HCT116 (cell line): Measurements from ENCODE around the gene SDK2.

ENCODE experiments used
- CEBPB ChIP-seq: IDR thresholded peaks from 2 replicates; pipeline ENCODE4 v1.6.1; 2012; ENCODE audit warnings: low read depth
- CTCF ChIP-seq, 3 experiments: fragments of 200-600 bp in 1 of 3; sonication (generic) in 1 of 3; IDR thresholded peaks in 2 of 3; conservative IDR thresholded peaks in 1 of 3; 2 replicates each; pipeline ENCODE4 v1.5.1; 2012 to 2017; ENCODE audit warnings: low read depth in 2 of 3, low read length in 2 of 3, antibody characterized with exemption in 1 of 3, borderline replicate concordance in 1 of 3, control low read depth in 1 of 3, mild to moderate bottlenecking in 1 of 3, mixed read lengths in 1 of 3, mixed run types in 1 of 3, moderate library complexity in 1 of 3; ENCODE audit not compliant: insufficient read depth in 1 of 3
- ELF1 ChIP-seq: IDR thresholded peaks from 2 replicates; pipeline ENCODE4 v1.6.1; 2012; ENCODE audit warnings: low read depth, borderline replicate concordance
- EZH2 ChIP-seq: fragments of 200-600 bp; sonication (generic); IDR thresholded peaks from 2 replicates; pipeline ENCODE4 v1.6.1; 2017; ENCODE audit warnings: antibody characterized with exemption, mixed run types
- MAX ChIP-seq: IDR thresholded peaks from 2 replicates; pipeline ENCODE4 v1.6.1; 2012
- POLR2A ChIP-seq: IDR thresholded peaks from 2 replicates; pipeline ENCODE4 v1.7.0; 2011; ENCODE audit warnings: borderline replicate concordance; ENCODE audit not compliant: insufficient read depth, insufficient read length; ENCODE audit errors: extremely low read depth
- POLR2AphosphoS5 ChIP-seq: IDR thresholded peaks from 2 replicates; pipeline ENCODE4 v1.6.1; 2011; ENCODE audit warnings: mild to moderate bottlenecking, low read depth, low read length, moderate library complexity
- REST ChIP-seq: IDR thresholded peaks from 2 replicates; pipeline ENCODE4 v1.6.1; 2012; ENCODE audit warnings: low read depth
- SIN3A ChIP-seq: IDR thresholded peaks from 2 replicates; pipeline ENCODE4 v1.6.1; 2012; ENCODE audit warnings: low read depth
- TCF7L2 ChIP-seq: IDR thresholded peaks from 2 replicates; pipeline ENCODE4 v1.7.0; 2011; ENCODE audit warnings: borderline replicate concordance, inconsistent platforms; ENCODE audit not compliant: insufficient read depth, insufficient read length; ENCODE audit errors: extremely low read depth

GRCh38 chr17:73319766-73320165 lies 324.5 kb downstream of the SDK2 start:
- TF ChIP-seq CTCF (IDR thresholded peaks at IDR 0.05 in 2 of 3, conservative IDR thresholded peaks at IDR 0.05 in 1 of 3; ENCODE audit: borderline replicate concordance in 1 of 3, insufficient read depth in 1 of 3, low read depth in 2 of 3, low read length in 2 of 3) = no peak
- TF ChIP-seq POLR2AphosphoS5 = no peak
- no peak for TF ChIP-seq MAX
- TF ChIP-seq REST = no peak
- no peak for TF ChIP-seq ELF1
- no peak for TF ChIP-seq CEBPB
- TF ChIP-seq EZH2 = no peak
- no peak for TF ChIP-seq POLR2A
- TF ChIP-seq TCF7L2 = no peak
- no peak for TF ChIP-seq SIN3A
